Urinary bladder (tissue), 4 donors: ENCODE measurements around the gene JMJD6. TPM values are rescaled to one million over a fixed set of nuclear protein-coding genes. Genes with fewer than 3 reads are reported as not detected.
"Not testable (repeated sequence)": the region's sequence is repeated elsewhere in the genome, so short reads cannot be mapped to it uniquely, and the experiment has no call there.

Experiments used
- DNase-seq: peaks from one replicate; pipeline ENCODE4 v3.0.0-alpha.2; 2015; ENCODE audit errors: extremely low spot score
- H3K27ac ChIP-seq: one replicate; pipeline ENCODE4 v1.5.1; 2013; ENCODE audit warnings: low read depth, mild to moderate bottlenecking, moderate library complexity
- H3K36me3 ChIP-seq: one replicate; pipeline ENCODE4 v1.6.1; 2013; ENCODE audit warnings: mild to moderate bottlenecking, moderate library complexity; ENCODE audit not compliant: insufficient read depth
- H3K4me1 ChIP-seq: one replicate; pipeline ENCODE4 v1.6.1; 2013; ENCODE audit warnings: mild to moderate bottlenecking, moderate library complexity; ENCODE audit not compliant: insufficient read depth
- H3K4me3 ChIP-seq: one replicate; pipeline ENCODE4 v1.5.1; 2013; ENCODE audit warnings: low read depth, low read length
- WGBS: extraction: QIAGEN DNeasy Blood & Tissue Kit; methylation state at CpG from one replicate; pipeline ENCODE4 v1.1.7; 2013; 5-methylcytosine and 5-hydroxymethylcytosine counted together
- polyA plus RNA-seq: library from polyadenylated mRNA; stranded (reverse); fragments of 200-250 nt; gene quantifications from one replicate; pipeline ENCODE4 v1.2.3, GENCODE V29; 2013
- total RNA-seq: library from RNA; depleted of rRNA; stranded (reverse); fragments of >200 nt; gene quantifications from one replicate; pipeline ENCODE4 v1.2.3, GENCODE V29; 2014
- donor health status: healthy with polysubstance abuse.
- donor health status: healthy.

Gene JMJD6
- total and polyA plus RNA-seq, 2 donors, result 13.5 to 41.4 TPM

- Histone ChIP-seq H3K36me3 (peaks cover under 1% of the 10 kb centered on the region), H3K27ac (no peak overlapping the region), H3K4me3 (no peak overlapping the region), H3K4me1 (no peaks in the 10 kb centered on the region)
- WGBS, result 86% methylated on average over 6 of the region's 6 CpGs
- no peak for DNase-seq
Measured at GRCh38 chr17:76716839-76717215, 9.6 kb downstream of the JMJD6 start.

GRCh38 chr17:76716146-76716838, 10.1 kb downstream of the JMJD6 start:
- no peak for DNase-seq

GRCh38 chr17:76715496-76715830, 10.9 kb downstream of the JMJD6 start:
- Histone ChIP-seq H3K4me1 (no peaks in the 10 kb centered on the region), H3K27ac (no peak overlapping the region), H3K4me3 (no peak overlapping the region), H3K36me3 (no peaks in the 10 kb centered on the region)
- WGBS, result 87% methylated on average over 2 of the region's 2 CpGs
- DNase-seq, result no peak

More at GRCh38 chr17:76716146-76716838, 10.1 kb downstream of the JMJD6 start:
- Histone ChIP-seq H3K36me3 (no peaks in the 10 kb centered on the region), H3K4me1 (no peaks in the 10 kb centered on the region), H3K4me3 (no peak overlapping the region), H3K27ac (no peak overlapping the region)
- WGBS, result 63% methylated on average over 13 of the region's 13 CpGs

GRCh38 chr17:76714822-76715495, 11.4 kb downstream of the JMJD6 start:
- Histone ChIP-seq H3K4me3 (no peak overlapping the region), H3K27ac (no peak overlapping the region), H3K36me3 (no peaks in the 10 kb centered on the region), H3K4me1 (no peaks in the 10 kb centered on the region)
- no peak for DNase-seq
- 23% methylated on average over 4 of the region's 4 CpGs for WGBS

- DNase-seq, result no peak
- no peaks in the 10 kb centered on the region for H3K4me1 ChIP-seq
- no peaks in the 10 kb centered on the region for H3K36me3 ChIP-seq
- no peak overlapping the region for H3K27ac ChIP-seq
- 64% methylated on average over 5 of the region's 5 CpGs for WGBS
- H3K4me3 ChIP-seq, result no peak overlapping the region
Measured at GRCh38 chr17:76714336-76714735, 12.1 kb downstream of the JMJD6 start.

- H3K4me1 ChIP-seq, result no peaks in the 10 kb centered on the region
- H3K4me3 ChIP-seq, result no peak overlapping the region
- WGBS, result 94% methylated on average over 7 of the region's 7 CpGs
- no peak overlapping the region for H3K27ac ChIP-seq
- H3K36me3 ChIP-seq, result no peaks in the 10 kb centered on the region
- DNase-seq, result no peak
Measured at GRCh38 chr17:76713765-76714164, 12.6 kb downstream of the JMJD6 start.

- H3K4me3 ChIP-seq, H3K4me1 ChIP-seq, DNase-seq, H3K27ac ChIP-seq, H3K36me3 ChIP-seq: not testable (repeated sequence)
- 52% methylated on average over 7 of the region's 7 CpGs for WGBS
Measured at GRCh38 chr17:76712321-76712720, 14.1 kb downstream of the JMJD6 start.

- H3K4me1 ChIP-seq, result no peaks in the 10 kb centered on the region
- peak within 1 kb of the TSS; percentile 84 for H3K27ac ChIP-seq
- peak within 1 kb of the TSS; percentile 84 for H3K4me3 ChIP-seq
- H3K36me3 ChIP-seq, result no peaks in the 10 kb centered on the region
- no peak for DNase-seq
- 3% methylated on average over 48 of the region's 56 CpGs for WGBS
Measured at GRCh38 chr17:76710863-76711611, 15.4 kb downstream of the JMJD6 start, which contains the start of gene MXRA7. MXRA7 (minus strand) TSS chr17:76710965; CDS start chr17:76710946, 19 bp downstream.

GRCh38 chr17:76709951-76710862, 16.2 kb downstream of the JMJD6 start:
- H3K36me3 ChIP-seq, DNase-seq, H3K4me1 ChIP-seq: not testable (repeated sequence)
- WGBS, result 3% methylated on average over 49 of the region's 79 CpGs
- H3K27ac ChIP-seq, result peak overlapping the region; percentile 84
- H3K4me3 ChIP-seq, result peak overlapping the region; percentile 84

- no peaks in the 10 kb centered on the region for H3K36me3 ChIP-seq
- H3K4me3 ChIP-seq, result peak overlapping the region; percentile 84
- no peak for DNase-seq
- WGBS, result 23% methylated on average over 29 of the region's 29 CpGs
- H3K27ac ChIP-seq, result peak overlapping the region; percentile 83
- H3K4me1 ChIP-seq, result no peaks in the 10 kb centered on the region
Measured at GRCh38 chr17:76709077-76709950, 17.1 kb downstream of the JMJD6 start.

- Histone ChIP-seq H3K27ac (peak overlapping the region; percentile 63), H3K36me3 (no peaks in the 10 kb centered on the region), H3K4me3 (no peak overlapping the region), H3K4me1 (no peaks in the 10 kb centered on the region)
- DNase-seq, result no peak
- 31% methylated on average over 14 of the region's 14 CpGs for WGBS
Measured at GRCh38 chr17:76707985-76708807, 18.2 kb downstream of the JMJD6 start.

- no peaks in the 10 kb centered on the region for H3K4me1 ChIP-seq
- 36% methylated on average over 3 of the region's 3 CpGs for WGBS
- no peak for DNase-seq
- H3K36me3 ChIP-seq, result no peaks in the 10 kb centered on the region
- H3K27ac ChIP-seq, result no peak overlapping the region
- no peak overlapping the region for H3K4me3 ChIP-seq
Measured at GRCh38 chr17:76706817-76707216, 19.6 kb downstream of the JMJD6 start.
